ENCODE data around the gene C1orf159. TPM values are rescaled to one million over a fixed set of nuclear protein-coding genes. Genes with fewer than 3 reads are reported as not detected.

Gene C1orf159
- total and polyA plus RNA-seq, 2 experiments from 2014 or later, result 9.6 to 21.5 TPM

DNA sequence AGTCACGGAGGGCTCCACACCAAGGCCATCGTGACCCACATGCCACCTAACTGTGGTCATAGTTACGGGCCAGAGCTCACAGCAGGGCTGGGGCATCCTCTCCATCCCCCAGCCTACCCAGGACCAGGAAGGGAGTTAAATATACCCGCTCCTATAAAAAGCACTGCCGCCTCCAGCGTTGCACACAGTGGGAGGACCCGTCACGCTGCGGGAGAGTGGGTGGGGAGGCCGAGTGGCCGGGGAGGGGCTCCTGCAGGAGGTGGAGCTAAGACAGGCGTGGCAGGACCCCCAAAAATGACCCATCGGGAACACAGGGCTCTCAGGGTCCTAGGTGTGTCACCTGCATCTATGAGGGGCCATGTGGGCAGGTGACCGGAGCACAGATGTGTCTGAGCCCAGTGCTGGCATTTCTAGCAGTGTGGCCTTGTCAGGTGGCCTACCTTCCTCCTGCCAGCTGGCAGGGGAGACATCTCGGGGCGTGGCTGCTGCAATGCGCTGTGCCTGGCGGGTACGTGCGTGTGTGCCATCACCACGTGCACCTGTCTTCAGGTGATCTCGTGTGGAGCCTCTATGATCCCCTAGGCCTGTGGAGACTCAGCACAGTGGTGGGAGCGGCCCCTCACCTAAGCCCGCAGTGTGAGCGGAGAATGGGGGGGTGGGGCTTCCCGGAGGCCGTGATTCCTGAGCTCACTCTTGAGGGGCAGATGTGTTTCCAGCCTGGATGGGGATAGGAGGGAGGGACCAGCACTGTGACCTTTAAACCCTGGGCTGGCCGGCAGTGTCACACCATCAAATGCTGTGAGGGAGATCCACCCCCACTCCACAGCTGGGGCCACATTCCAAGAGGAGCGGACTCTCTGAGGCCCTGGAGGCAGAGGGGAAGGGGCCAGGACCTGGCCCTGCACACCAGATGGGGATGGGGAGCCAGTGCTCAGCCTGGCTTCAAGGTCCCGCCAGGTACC is 78.2 kb downstream of the C1orf159 start:
- Histone ChIP-seq H3K4me2 (no peak overlapping the region), H3K36me3 (ENCODE audit: insufficient read depth) (no peaks in the 10 kb centered on the region; the same call in 1 of the 2 replicates), H3K4me3 (no peak overlapping the region), H4K20me1 (replicated peaks; ENCODE audit: insufficient read depth) (peaks cover 26% of the 10 kb centered on the region), H2AFZ (no peak overlapping the region), H3K9me2 (ENCODE audit: insufficient read depth) (no peaks in the 10 kb centered on the region), H3K79me2 (replicated peaks; ENCODE audit: insufficient read depth) (no peaks in the 10 kb centered on the region), H3K27ac (ENCODE audit: low read depth) (no peak overlapping the region), H3F3A (replicated peaks; ENCODE audit: low read depth) (no peaks in the 10 kb centered on the region), H3K27me3 (ENCODE audit: insufficient read depth) (peaks cover 58% of the 10 kb centered on the region), H3K4me1 (ENCODE audit: insufficient read depth) (peaks cover 12% of the 10 kb centered on the region; the same call in 1 of the 2 replicates)
- TF ChIP-seq STAT1 (IDR thresholded peaks at IDR 0.05; ENCODE audit: unreplicated experiment), result no peak
- no peak for TF ChIP-seq ZNF462 (CRISPR knock-in tag; IDR thresholded peaks at IDR 0.05)
- no peak for TF ChIP-seq ZNF114 (CRISPR knock-in tag; IDR thresholded peaks at IDR 0.05)
- no peak for TF ChIP-seq POLR2AphosphoS5 (IDR thresholded peaks at IDR 0.05; ENCODE audit: low read depth)
- no peak for TF ChIP-seq EZH2phosphoT487 (IDR thresholded peaks at IDR 0.05; ENCODE audit: unreplicated experiment)
- TF ChIP-seq NANOG (IDR thresholded peaks at IDR 0.05; ENCODE audit: borderline replicate concordance), result no peak
- TF ChIP-seq ZNF331 (CRISPR knock-in tag; IDR thresholded peaks at IDR 0.05; ENCODE audit: low read depth), result no peak
- no peak for TF ChIP-seq EZH2 (IDR thresholded peaks at IDR 0.05; ENCODE audit: low read depth, unreplicated experiment)
- Mint-ChIP-seq H3K9me3 (no peaks in the 10 kb centered on the region; the same call in 2 of the 3 replicates), H3K27ac (no peak overlapping the region), H3K36me3 (ENCODE audit: low read depth) (peaks cover 6% of the 10 kb centered on the region; the same call in 2 of the 3 replicates), H3K27me3 (ENCODE audit: insufficient read depth, low read depth, poor library complexity) (peaks cover 47% of the 10 kb centered on the region), H3K4me1 (peaks cover 5% of the 10 kb centered on the region; the same call in 2 of the 3 replicates), H3K4me3 (no peak overlapping the region)
- DNase-seq (ENCODE audit: low spot score), result no peak
- ATAC-seq, result no peak
